Measurements from ENCODE around the gene MUC4. TPM values are rescaled to one million over a fixed set of nuclear protein-coding genes. Genes with fewer than 3 reads are reported as not detected.
"Not testable (repeated sequence)": the region's sequence is repeated elsewhere in the genome, so short reads cannot be mapped to it uniquely, and the experiment has no call there.

Gene MUC4
- polyA plus RNA-seq, 1 donor: 4.4 TPM

DNA sequence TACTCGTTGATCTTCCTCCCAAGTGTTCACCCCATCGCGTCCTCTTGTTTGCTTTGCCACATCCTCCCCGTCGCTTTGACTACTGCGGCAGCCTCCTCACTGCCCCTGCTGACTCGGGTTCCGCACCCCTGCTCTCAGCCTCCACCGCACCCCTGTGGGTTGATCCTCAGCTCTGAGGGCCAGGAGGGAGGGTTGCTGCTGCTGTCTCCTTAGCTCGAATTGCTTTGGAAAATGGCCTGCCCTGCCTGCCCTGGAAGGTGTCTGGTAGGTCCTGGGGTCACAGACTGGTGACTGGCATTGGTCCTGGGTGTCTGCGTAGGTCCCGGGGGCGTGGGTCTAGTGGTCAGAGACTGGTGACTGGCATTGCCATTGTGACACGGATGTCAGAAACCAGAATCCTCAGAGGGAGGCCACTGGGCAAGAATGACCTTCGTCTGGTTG, 9.4 kb downstream of the MUC4 start:
- H3K36me3 ChIP-seq (ENCODE audit: control insufficient read depth, insufficient read depth, low read length): no peaks in the 10 kb centered on the region
- H3K9me3 ChIP-seq (ENCODE audit: control insufficient read depth, low read depth, low read length): no peaks in the 10 kb centered on the region
- H3K4me3 ChIP-seq (ENCODE audit: low read length): no peak overlapping the region
- H3K27ac ChIP-seq (ENCODE audit: low read length): peak overlapping the region; percentile 13
- WGBS (ENCODE audit: insufficient coverage, low lambda C conversion rate): 60% methylated on average over 1 of the region's 15 CpGs
- peaks cover 10% of the 10 kb centered on the region for H3K4me1 ChIP-seq (ENCODE audit: control insufficient read depth, insufficient read depth, low read length)
- peaks cover 14% of the 10 kb centered on the region for H3K27me3 ChIP-seq (ENCODE audit: control insufficient read depth, insufficient read depth, low read length)
- DNase-seq: peak in 1 of 2 donors; percentile 15

DNA sequence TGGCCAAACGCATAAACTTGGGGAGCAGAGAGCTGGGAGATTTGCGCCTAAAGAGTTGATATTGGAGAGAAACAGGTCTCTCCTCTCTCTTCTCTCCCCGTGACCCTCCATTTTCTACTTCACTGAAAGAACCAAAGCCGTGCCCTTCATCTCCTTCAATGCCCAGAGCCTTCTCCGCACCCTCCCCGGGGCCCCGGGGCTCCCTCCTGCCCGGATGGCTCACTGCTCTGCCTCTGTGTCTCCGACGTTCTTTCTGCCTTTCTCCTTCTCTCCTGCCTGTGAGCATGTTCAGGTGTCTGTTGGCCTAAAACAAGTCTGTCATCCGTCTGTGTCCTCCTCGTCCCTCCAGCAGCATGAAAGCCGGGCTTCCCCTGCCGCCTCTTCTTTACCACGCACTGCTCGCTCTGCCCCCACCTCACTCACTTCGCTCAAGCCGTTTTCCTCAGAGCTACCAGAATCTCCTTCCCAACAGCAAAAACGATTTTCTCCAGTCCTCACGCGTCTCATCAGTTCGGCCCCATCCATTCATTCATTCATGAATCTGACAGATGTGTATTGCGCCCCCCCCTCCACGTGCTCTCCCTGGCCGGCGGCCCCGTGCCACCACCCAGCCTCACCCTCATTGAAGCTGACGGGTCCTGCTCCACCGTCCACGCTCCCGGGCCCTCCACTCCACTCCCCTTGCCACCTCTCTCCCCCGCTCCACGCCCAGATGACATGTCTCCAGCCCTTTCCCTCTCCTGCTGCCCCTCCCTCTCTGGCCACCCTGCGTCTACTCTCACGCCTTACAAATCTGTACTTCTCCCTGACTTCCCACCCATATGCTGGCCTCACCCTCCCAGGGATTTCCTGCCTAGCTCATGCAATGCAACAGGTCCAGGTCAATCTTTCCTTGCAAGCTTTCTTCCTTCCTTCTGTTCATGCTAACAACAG, 10.2 kb downstream of the MUC4 start:
- Histone ChIP-seq H3K4me1 (ENCODE audit: control insufficient read depth, insufficient read depth, low read length) (peaks cover 10% of the 10 kb centered on the region), H3K27me3 (ENCODE audit: control insufficient read depth, insufficient read depth, low read length) (peaks cover 14% of the 10 kb centered on the region), H3K4me3 (ENCODE audit: low read length) (no peak overlapping the region), H3K27ac (ENCODE audit: low read length) (no peak overlapping the region), H3K36me3 (ENCODE audit: control insufficient read depth, insufficient read depth, low read length) (no peaks in the 10 kb centered on the region), H3K9me3 (ENCODE audit: control insufficient read depth, low read depth, low read length) (no peaks in the 10 kb centered on the region)
- 83% methylated on average over 8 of the region's 35 CpGs for WGBS (ENCODE audit: insufficient coverage, low lambda C conversion rate)
- DNase-seq: no peak

DNA sequence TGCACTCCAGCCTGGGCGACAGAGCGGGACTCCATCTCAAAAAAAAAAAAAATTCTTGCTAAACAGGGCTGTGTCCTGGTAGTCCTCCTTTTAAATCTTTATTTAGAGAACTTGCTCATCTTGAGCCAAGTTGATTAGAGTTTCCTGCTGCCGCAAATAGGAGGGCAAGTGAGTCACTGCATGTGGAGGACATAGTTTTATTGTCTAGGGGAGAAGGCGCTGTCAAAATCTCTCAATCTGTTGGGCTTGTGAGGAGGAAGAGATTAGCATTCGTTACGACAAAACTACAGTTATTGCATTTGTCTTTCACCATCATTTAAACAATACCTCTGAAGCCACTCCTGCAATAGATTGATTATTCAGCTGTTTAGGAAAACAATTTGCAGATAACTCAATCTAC, 11.5 kb downstream of the MUC4 start:
- Histone ChIP-seq H3K4me1 (ENCODE audit: control insufficient read depth, insufficient read depth, low read length) (peaks cover 10% of the 10 kb centered on the region), H3K4me3 (ENCODE audit: low read length) (no peak overlapping the region), H3K9me3 (ENCODE audit: control insufficient read depth, low read depth, low read length) (no peaks in the 10 kb centered on the region), H3K27ac (ENCODE audit: low read length) (no peak overlapping the region), H3K36me3 (ENCODE audit: control insufficient read depth, insufficient read depth, low read length) (no peaks in the 10 kb centered on the region), H3K27me3 (ENCODE audit: control insufficient read depth, insufficient read depth, low read length) (peaks cover 14% of the 10 kb centered on the region)
- WGBS (ENCODE audit: insufficient coverage, low lambda C conversion rate): no CpG with 5 or more reads among the region's 6 CpGs
- DNase-seq: no peak

DNA sequence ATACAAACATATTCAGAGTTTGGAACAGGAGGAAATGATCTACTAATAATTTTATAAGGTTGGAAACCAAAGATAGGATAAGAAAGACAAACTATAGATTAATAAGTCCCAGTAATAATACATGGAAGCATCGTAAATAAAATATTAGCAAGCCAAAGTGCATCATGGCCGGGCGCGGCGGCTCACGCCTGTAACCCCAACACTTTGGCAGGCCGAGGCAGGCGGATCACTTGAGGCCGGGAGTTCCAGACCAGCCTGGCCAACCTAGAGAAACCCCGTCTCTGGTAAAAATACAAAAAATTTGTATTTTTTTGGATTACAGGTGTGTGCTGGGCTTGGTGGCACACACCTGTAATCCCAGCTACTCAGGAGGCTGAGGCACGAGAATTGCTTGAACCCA, 14.9 kb downstream of the MUC4 start:
- no peak for DNase-seq
- H3K27ac ChIP-seq (ENCODE audit: low read length): no peak overlapping the region
- peaks cover 6% of the 10 kb centered on the region for H3K27me3 ChIP-seq (ENCODE audit: control insufficient read depth, insufficient read depth, low read length)
- no CpG with 5 or more reads among the region's 11 CpGs for WGBS (ENCODE audit: insufficient coverage, low lambda C conversion rate)
- H3K36me3 ChIP-seq (ENCODE audit: control insufficient read depth, insufficient read depth, low read length): no peaks in the 10 kb centered on the region
- no peaks in the 10 kb centered on the region for H3K4me1 ChIP-seq (ENCODE audit: control insufficient read depth, insufficient read depth, low read length)
- no peaks in the 10 kb centered on the region for H3K9me3 ChIP-seq (ENCODE audit: control insufficient read depth, low read depth, low read length)
- no peak overlapping the region for H3K4me3 ChIP-seq (ENCODE audit: low read length)

DNA sequence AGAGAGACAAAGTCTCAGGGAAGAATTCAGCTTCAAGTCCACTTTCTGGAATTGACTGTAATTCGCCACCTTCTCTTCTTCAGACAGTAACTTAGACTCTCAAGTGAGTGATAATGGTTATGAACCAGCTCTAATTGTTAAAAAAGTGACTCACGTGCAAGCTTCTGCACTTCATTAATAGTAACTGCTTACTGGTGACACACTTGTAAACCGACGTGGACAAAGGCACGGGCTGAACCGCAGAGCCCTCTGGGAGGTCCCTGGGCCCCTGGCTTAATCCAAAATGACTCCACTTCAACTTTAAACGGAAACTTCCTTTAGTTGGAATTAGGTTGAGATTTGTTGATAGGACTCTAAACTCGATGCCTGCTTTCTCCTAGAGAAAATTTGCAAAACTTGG, 17.0 kb downstream of the MUC4 start:
- no peaks in the 10 kb centered on the region for H3K9me3 ChIP-seq (ENCODE audit: control insufficient read depth, low read depth, low read length)
- no peak overlapping the region for H3K27ac ChIP-seq (ENCODE audit: low read length)
- H3K27me3 ChIP-seq (ENCODE audit: control insufficient read depth, insufficient read depth, low read length): no peaks in the 10 kb centered on the region
- H3K36me3 ChIP-seq (ENCODE audit: control insufficient read depth, insufficient read depth, low read length): no peaks in the 10 kb centered on the region
- H3K4me1 ChIP-seq (ENCODE audit: control insufficient read depth, insufficient read depth, low read length): no peaks in the 10 kb centered on the region
- no peak for DNase-seq
- no peak overlapping the region for H3K4me3 ChIP-seq (ENCODE audit: low read length)
- WGBS (ENCODE audit: insufficient coverage, low lambda C conversion rate): 40% methylated on average over 1 of the region's 8 CpGs

DNA sequence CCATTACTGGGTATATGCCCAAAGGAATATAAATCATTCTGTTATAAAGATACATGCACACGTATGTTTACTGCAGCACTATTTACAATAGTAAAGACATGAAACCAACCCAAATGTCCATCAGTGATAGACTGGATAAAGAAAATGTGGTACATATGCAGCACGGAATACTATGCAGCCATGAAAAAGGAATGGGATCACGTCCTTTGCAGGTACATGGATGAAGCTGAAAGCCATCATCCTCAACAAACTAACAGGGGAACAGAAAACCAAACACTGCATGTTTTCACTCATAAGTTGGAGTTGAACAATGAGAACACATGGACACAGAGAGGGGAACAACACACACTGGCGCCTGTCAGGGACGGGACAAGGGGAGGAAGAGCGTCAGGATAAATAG, 19.1 kb downstream of the MUC4 start:
- not testable (repeated sequence) for H3K27me3 ChIP-seq (ENCODE audit: control insufficient read depth, insufficient read depth, low read length); H3K27ac ChIP-seq (ENCODE audit: low read length); H3K36me3 ChIP-seq (ENCODE audit: control insufficient read depth, insufficient read depth, low read length); H3K4me3 ChIP-seq (ENCODE audit: low read length); H3K4me1 ChIP-seq (ENCODE audit: control insufficient read depth, insufficient read depth, low read length); H3K9me3 ChIP-seq (ENCODE audit: control insufficient read depth, low read depth, low read length); DNase-seq
- WGBS (ENCODE audit: insufficient coverage, low lambda C conversion rate): 80% methylated on average over 3 of the region's 6 CpGs

DNA sequence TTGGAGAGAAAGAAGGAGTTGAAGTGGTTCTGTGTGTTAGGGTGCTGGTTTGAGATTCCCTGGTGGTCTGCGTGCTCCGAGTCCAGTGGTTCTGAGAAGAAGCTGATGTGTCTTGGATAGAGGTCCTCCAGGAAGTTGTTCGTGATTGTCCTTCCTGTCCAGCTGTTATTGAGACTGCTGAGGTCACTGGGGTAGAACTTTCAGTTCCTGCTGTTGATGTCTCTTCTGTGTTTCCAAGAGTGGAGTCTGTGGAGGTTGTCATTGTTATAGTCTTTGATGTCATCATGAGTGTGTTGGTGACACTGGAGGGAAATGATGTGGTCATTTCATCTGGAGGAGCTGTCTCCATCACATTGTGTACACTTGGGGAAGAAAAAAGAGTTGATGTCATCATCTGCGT, 20.8 kb downstream of the MUC4 start:
- Histone ChIP-seq H3K36me3 (ENCODE audit: control insufficient read depth, insufficient read depth, low read length) (no peaks in the 10 kb centered on the region), H3K27me3 (ENCODE audit: control insufficient read depth, insufficient read depth, low read length) (no peaks in the 10 kb centered on the region)
- no CpG with 5 or more reads among the region's 4 CpGs for WGBS (ENCODE audit: insufficient coverage, low lambda C conversion rate)

DNA sequence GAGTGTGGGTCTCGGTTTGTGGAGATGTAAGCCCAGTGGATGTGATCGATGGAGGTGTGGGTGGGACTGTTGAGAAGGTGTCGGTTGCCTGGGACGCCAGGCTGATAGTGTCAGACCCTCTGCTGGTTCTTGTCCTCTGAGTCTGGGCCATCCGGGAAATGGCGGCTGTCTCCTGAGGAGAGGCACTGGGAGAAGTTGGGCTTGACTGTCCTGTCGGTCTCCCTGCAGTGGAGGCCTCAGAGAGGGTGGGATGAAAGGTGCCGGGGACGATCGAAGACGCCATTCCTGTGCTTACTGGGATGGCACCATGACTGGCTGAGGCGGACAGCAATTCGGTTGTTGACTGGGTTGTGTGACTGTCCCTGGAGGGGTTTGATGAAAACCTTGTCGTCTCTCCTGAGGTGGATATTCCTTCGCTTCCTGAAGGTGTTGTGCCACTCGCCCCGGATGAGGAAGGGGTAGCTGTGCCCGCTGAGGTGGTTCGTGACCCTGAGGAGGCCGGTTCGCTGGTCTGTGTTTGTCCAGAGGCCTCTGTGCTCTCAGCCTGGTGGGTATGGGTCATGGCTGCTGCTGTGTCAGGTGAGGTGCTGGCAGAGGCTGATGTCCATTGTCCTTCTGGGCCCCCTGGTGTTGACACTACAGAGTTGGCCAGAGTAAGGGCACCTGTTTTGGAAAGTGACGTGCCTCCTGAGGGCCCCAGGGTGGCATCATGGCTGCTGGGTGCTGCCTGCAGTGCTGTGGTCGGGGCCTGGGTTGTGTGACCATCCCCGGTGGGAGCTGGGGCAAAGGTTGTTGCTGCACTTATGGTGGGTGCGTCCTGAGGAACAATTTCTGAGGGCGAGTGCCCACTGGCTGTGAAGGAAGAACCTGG, 22.8 kb downstream of the MUC4 start:
- Histone ChIP-seq H3K27me3 (ENCODE audit: control insufficient read depth, insufficient read depth, low read length) (no peaks in the 10 kb centered on the region), H3K4me1 (ENCODE audit: control insufficient read depth, insufficient read depth, low read length) (no peaks in the 10 kb centered on the region), H3K36me3 (ENCODE audit: control insufficient read depth, insufficient read depth, low read length) (no peaks in the 10 kb centered on the region), H3K9me3 (ENCODE audit: control insufficient read depth, low read depth, low read length) (no peaks in the 10 kb centered on the region), H3K27ac (ENCODE audit: low read length) (no peak overlapping the region), H3K4me3 (ENCODE audit: low read length) (no peak overlapping the region)
- no peak for DNase-seq
- no CpG with 5 or more reads among the region's 26 CpGs for WGBS (ENCODE audit: insufficient coverage, low lambda C conversion rate)

More for the DNA sequence above, 20.8 kb downstream of the MUC4 start:
- Histone ChIP-seq H3K9me3 (ENCODE audit: control insufficient read depth, low read depth, low read length) (no peaks in the 10 kb centered on the region), H3K4me3 (ENCODE audit: low read length) (no peak overlapping the region), H3K4me1 (ENCODE audit: control insufficient read depth, insufficient read depth, low read length) (no peaks in the 10 kb centered on the region), H3K27ac (ENCODE audit: low read length) (no peak overlapping the region)
- DNase-seq: no peak

DNA sequence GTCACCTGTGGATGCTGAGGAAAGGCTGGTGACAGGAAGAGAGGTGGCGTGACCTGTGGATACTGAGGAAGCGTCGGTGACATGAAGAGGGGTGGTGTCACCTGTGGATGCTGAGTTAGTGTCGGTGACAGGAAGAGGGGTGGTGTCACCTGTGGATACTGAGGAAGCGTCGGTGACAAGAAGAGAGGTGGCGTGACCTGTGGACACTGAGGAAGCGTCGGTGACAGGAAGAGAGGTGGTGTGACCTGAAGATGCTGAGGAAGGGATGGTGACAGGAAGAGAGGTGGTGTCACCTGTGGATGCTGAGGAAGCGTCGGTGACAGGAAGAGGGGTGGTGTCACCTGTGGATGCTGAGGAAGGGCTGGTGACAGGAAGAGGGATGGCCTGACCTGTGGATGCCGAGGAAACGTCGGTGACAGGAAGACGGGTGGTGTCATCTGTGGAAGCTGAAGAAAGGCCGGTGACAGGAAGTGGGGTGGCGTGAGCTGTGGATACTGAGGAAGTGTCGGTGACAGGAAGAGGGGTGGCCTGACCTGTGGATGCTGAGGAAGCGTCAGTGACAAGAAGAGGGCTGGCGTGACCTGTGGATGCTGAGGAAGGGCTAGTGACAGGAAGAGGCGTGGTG, 25.8 kb downstream of the MUC4 start:
- not testable (repeated sequence) for H3K9me3 ChIP-seq (ENCODE audit: control insufficient read depth, low read depth, low read length); DNase-seq; H3K27ac ChIP-seq (ENCODE audit: low read length); H3K4me1 ChIP-seq (ENCODE audit: control insufficient read depth, insufficient read depth, low read length); H3K4me3 ChIP-seq (ENCODE audit: low read length); H3K36me3 ChIP-seq (ENCODE audit: control insufficient read depth, insufficient read depth, low read length); H3K27me3 ChIP-seq (ENCODE audit: control insufficient read depth, insufficient read depth, low read length)
- WGBS (ENCODE audit: insufficient coverage, low lambda C conversion rate): 96% methylated on average over 10 of the region's 21 CpGs

DNA sequence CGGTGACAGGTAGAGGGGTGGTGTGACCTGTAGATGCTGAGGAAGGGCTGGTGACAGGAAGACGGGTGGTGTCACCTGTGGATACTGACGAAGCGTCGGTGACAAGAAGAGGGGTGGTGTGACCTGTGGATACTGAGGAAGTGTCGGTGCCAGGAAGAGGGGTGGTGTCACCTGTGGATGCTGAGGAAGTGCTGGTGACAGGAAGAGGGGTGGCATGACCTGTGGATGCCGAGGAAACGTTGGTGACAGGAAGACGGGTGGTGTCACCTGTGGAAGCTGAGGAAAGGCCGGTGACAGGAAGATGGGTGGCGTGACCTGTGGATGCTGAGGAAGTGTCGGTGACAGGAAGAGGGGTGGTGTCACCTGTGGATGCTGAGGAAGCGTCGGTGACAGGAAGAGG, 27.7 kb downstream of the MUC4 start:
- H3K9me3 ChIP-seq (ENCODE audit: control insufficient read depth, low read depth, low read length); H3K27ac ChIP-seq (ENCODE audit: low read length); H3K4me3 ChIP-seq (ENCODE audit: low read length); H3K27me3 ChIP-seq (ENCODE audit: control insufficient read depth, insufficient read depth, low read length); H3K4me1 ChIP-seq (ENCODE audit: control insufficient read depth, insufficient read depth, low read length); DNase-seq; H3K36me3 ChIP-seq (ENCODE audit: control insufficient read depth, insufficient read depth, low read length): not testable (repeated sequence)
- 95% methylated on average over 14 of the region's 14 CpGs for WGBS (ENCODE audit: insufficient coverage, low lambda C conversion rate)

Measured in large intestine (tissue), 3 donors.